SK-N-SH (cell line): ENCODE data around the gene TEX264. TPM values are rescaled to one million over a fixed set of nuclear protein-coding genes. Genes with fewer than 3 reads are reported as not detected.

Source experiments
- CTCF ChIA-PET: fragments of 300-600, 350-600 bp; formaldehyde crosslinking; extraction: SDS; loops from one replicate; lab custom pipeline; 2021; lab: Yijun Ruan, JAX
- POLR2A ChIA-PET: fragments of 350-600 bp; sonication (Branson Sonifier 250); formaldehyde crosslinking; extraction: SDS; loops from one replicate; lab custom pipeline; 2020; ENCODE audit warnings: antibody characterized with exemption, inconsistent platforms; lab: Yijun Ruan, JAX
- DNase-seq: peaks from one replicate; pipeline ENCODE4 v3.0.0; 2012
- H2AFZ ChIP-seq: fragments of 200-600 bp; sonication (generic); 2 replicates; pipeline ENCODE4 v1.8.1; 2016; ENCODE audit warnings: antibody characterized with exemption, mild to moderate bottlenecking, low read depth
- H3F3A ChIP-seq: fragments of 200-600 bp; sonication (generic); replicated peaks from 2 replicates; pipeline ENCODE3; 2016; ENCODE audit warnings: antibody characterized with exemption, mild to moderate bottlenecking; ENCODE audit not compliant: insufficient read depth
- H3K27ac ChIP-seq, 2 experiments: fragments of 200-500 bp in 1 of 2; fragments of 200-600 bp in 1 of 2; sonication (Bioruptor generic) in 1 of 2; sonication (generic), shearing (Covaris generic) in 1 of 2; 2 replicates each; pipeline versions ENCODE4 v1.5.1 to v1.6.1; 2014 to 2016; ENCODE audit warnings: low read depth in 2 of 2, inconsistent platforms in 1 of 2, low read length in 1 of 2, mild to moderate bottlenecking in 1 of 2, mixed read lengths in 1 of 2
- H3K27me3 ChIP-seq: fragments of 200-600 bp; sonication (generic), shearing (Covaris generic); 2 replicates; pipeline ENCODE4 v1.6.1; 2016; ENCODE audit warnings: mixed run types; ENCODE audit not compliant: insufficient read depth
- H3K36me3 ChIP-seq, 2 experiments: fragments of 200-500 bp in 1 of 2; fragments of 200-600 bp in 1 of 2; sonication (Bioruptor generic) in 1 of 2; sonication (generic) in 1 of 2; replicated peaks in 1 of 2; 2 replicates each; pipeline versions ENCODE3 to v1.5.1; 2014 to 2016; ENCODE audit warnings: low read length in 1 of 2, mild to moderate bottlenecking in 1 of 2; ENCODE audit not compliant: insufficient read depth in 2 of 2, control insufficient read depth in 1 of 2
- H3K4me1 ChIP-seq, 2 experiments: fragments of 200-500 bp in 1 of 2; fragments of 200-600 bp in 1 of 2; sonication (Bioruptor generic) in 1 of 2; sonication (generic), shearing (Covaris generic) in 1 of 2; 2 replicates each; pipeline versions ENCODE4 v1.5.1 to v1.6.1; 2014 to 2016; ENCODE audit warnings: low read depth in 1 of 2, low read length in 1 of 2, mixed run types in 1 of 2; ENCODE audit not compliant: insufficient read depth in 2 of 2, control insufficient read depth in 1 of 2
- H3K4me2 ChIP-seq: fragments of 200-600 bp; sonication (generic), shearing (Covaris generic); 2 replicates; pipeline ENCODE4 v1.6.1; 2017; ENCODE audit warnings: mixed run types
- H3K4me3 ChIP-seq, 2 experiments: fragments of 200-500 bp in 1 of 2; fragments of 200-600 bp in 1 of 2; sonication (Bioruptor generic) in 1 of 2; sonication (generic), shearing (Covaris generic) in 1 of 2; 2 replicates each; pipeline versions ENCODE4 v1.5.1 to v1.8.1; 2014 to 2016; ENCODE audit warnings: low read depth in 2 of 2, inconsistent platforms in 1 of 2, low read length in 1 of 2, mild to moderate bottlenecking in 1 of 2, mixed read lengths in 1 of 2, moderate library complexity in 1 of 2
- H3K79me2 ChIP-seq: fragments of 200-600 bp; sonication (generic); 2 replicates; pipeline ENCODE4 v1.8.1; 2017; ENCODE audit warnings: mild to moderate bottlenecking; ENCODE audit not compliant: insufficient read depth
- H3K9ac ChIP-seq: fragments of 200-600 bp; sonication (generic); 2 replicates; pipeline ENCODE4 v1.6.1; 2017; ENCODE audit warnings: mixed run types
- H3K9me2 ChIP-seq: fragments of 200-600 bp; sonication (generic); 2 replicates; pipeline ENCODE4 v1.6.1; 2017; ENCODE audit warnings: mixed run types
- H3K9me3 ChIP-seq: fragments of 200-600 bp; sonication (generic); 2 replicates; pipeline ENCODE4 v1.6.1; 2017; ENCODE audit warnings: mixed run types, mild to moderate bottlenecking, moderate library complexity
- H4K20me1 ChIP-seq: fragments of 200-600 bp; sonication (generic); 2 replicates; pipeline ENCODE4 v1.6.1; 2017; ENCODE audit warnings: mild to moderate bottlenecking, mixed run types; ENCODE audit not compliant: insufficient read depth
- FOXJ3 ChIP-seq: sonication (generic); formaldehyde crosslinking; IDR thresholded peaks from 2 replicates; pipeline ENCODE4 v1.5.1; 2020; ENCODE audit warnings: mild to moderate bottlenecking, missing genetic modification reagents
- GABPA ChIP-seq: IDR thresholded peaks from 2 replicates; pipeline ENCODE4 v1.4.0; 2012; ENCODE audit warnings: low read depth, mild to moderate bottlenecking
- GATA2 ChIP-seq: sonication (generic); formaldehyde crosslinking; IDR thresholded peaks from 2 replicates; pipeline ENCODE4 v1.5.0; 2020; ENCODE audit warnings: mild to moderate bottlenecking, missing genetic modification reagents
- MEF2A ChIP-seq: IDR thresholded peaks from 2 replicates; pipeline ENCODE4 v1.4.0; 2012; ENCODE audit warnings: low read depth, borderline replicate concordance
- MXI1 ChIP-seq: IDR thresholded peaks from 2 replicates; pipeline ENCODE4 v1.6.1; 2012; ENCODE audit warnings: mild to moderate bottlenecking, low read depth, low read length, improper control_type of control experiment
- NRF1 ChIP-seq: IDR thresholded peaks from 2 replicates; pipeline ENCODE4 v1.6.1; 2012; ENCODE audit warnings: low read depth, mild to moderate bottlenecking, low read length
- POLR2AphosphoS5 ChIP-seq: IDR thresholded peaks from 2 replicates; pipeline ENCODE4 v1.6.1; 2012; ENCODE audit warnings: low read depth, low read length
- RAD21 ChIP-seq: IDR thresholded peaks from 2 replicates; pipeline ENCODE4 v1.6.1; 2012; ENCODE audit warnings: mild to moderate bottlenecking, low read length
- RCOR1 ChIP-seq: fragments of 150-350 bp; IDR thresholded peaks from 2 replicates; pipeline ENCODE4 v1.6.1; 2017; ENCODE audit warnings: antibody characterized with exemption, low read length
- RFX5 ChIP-seq: IDR thresholded peaks from 2 replicates; pipeline ENCODE4 v1.6.1; 2012; ENCODE audit warnings: mild to moderate bottlenecking, improper control_type of control experiment, low read length
- RXRA ChIP-seq: IDR thresholded peaks from 2 replicates; pipeline ENCODE4 v1.4.0; 2012; ENCODE audit warnings: low read depth, mild to moderate bottlenecking, borderline replicate concordance
- SIN3A ChIP-seq: IDR thresholded peaks from 2 replicates; pipeline ENCODE4 v1.6.1; 2012; ENCODE audit warnings: low read depth, mild to moderate bottlenecking, low read length, moderate library complexity, borderline replicate concordance
- SMC3 ChIP-seq: IDR thresholded peaks from 2 replicates; pipeline ENCODE4 v1.6.1; 2012; ENCODE audit warnings: low read depth, low read length, improper control_type of control experiment
- TAF1 ChIP-seq: IDR thresholded peaks from 2 replicates; pipeline ENCODE4 v1.6.1; 2012; ENCODE audit warnings: low read depth, mild to moderate bottlenecking, low read length, moderate library complexity, borderline replicate concordance
- TCF12 ChIP-seq: IDR thresholded peaks from 2 replicates; pipeline ENCODE4 v1.4.0; 2012
- YY1 ChIP-seq: IDR thresholded peaks from 2 replicates; pipeline ENCODE4 v1.4.0; 2012; ENCODE audit warnings: low read depth, mild to moderate bottlenecking
- WGBS: methylation state at CpG from one replicate; pipeline ENCODE4 v1.1.6; 2017; ENCODE audit warnings: low lambda C conversion rate; 5-methylcytosine and 5-hydroxymethylcytosine counted together
- polyA plus RNA-seq, 3 experiments: library from polyadenylated mRNA; depleted of rRNA; stranded (reverse); fragments of >200 nt; gene quantifications; 2 replicates each; pipeline ENCODE4 v1.2.3, GENCODE V29; 2012
- TF ChIP-seq, protein P1 (sequence below): fragments of 200-600 bp; sonication (generic); IDR thresholded peaks from 2 replicates; pipeline ENCODE4 v1.6.1; 2017; ENCODE audit warnings: antibody characterized with exemption, mild to moderate bottlenecking, moderate library complexity
- TF ChIP-seq, protein P2 (sequence below): IDR thresholded peaks from 2 replicates; pipeline ENCODE4 v1.4.0; 2012; ENCODE audit warnings: low read depth, borderline replicate concordance
- TF ChIP-seq, protein P3 (sequence below): IDR thresholded peaks from 2 replicates; pipeline ENCODE4; 2012
- TF ChIP-seq, protein P4 (sequence below): fragments of 150-350 bp; IDR thresholded peaks from 2 replicates; pipeline ENCODE4 v1.6.1; 2017; ENCODE audit warnings: antibody characterized with exemption, low read length, low read depth, borderline replicate concordance

Gene TEX264
- polyA plus RNA-seq, 1 of the 3 experiments (the other 2 are of a cell fraction) = 82.1 TPM

DNA sequence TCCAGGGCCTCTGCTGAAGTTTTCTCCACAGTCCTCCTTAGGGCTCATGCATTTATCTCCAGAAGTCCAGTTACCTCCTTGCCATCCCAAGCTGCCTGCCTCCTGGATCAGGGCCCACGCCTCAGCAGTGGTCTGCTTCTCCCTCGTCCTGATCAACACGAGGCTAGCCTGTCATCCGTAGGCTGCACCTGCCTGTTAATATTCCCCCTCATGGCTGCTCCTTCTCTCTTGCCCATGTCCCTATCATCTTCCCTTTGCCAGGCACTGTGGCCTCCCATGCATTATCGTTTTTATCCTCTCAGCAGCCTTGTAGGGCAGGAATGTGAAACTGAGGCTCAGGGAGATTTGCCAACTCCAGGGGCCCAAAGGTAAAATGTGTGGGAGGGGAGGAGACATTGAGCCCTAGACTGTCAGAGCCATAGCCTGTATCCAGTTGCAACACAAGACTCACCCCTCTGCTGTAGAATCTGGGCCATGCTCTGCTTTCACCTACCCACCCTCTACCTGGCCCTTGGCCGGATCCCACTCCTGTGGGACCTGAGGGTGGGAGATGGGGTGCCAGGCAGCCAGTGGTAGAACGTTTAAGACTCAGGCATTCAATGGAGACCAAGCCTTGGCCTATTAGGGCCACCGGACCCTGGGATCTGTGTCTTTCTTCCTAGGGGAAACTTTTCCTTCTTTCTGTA lies 40.4 kb downstream of the TEX264 start:
- Histone ChIP-seq H4K20me1 (peaks cover 8% of the 10 kb centered on the region), H3F3A (no peaks in the 10 kb centered on the region), H3K27ac (no peak overlapping the region), H3K4me3 (no peak overlapping the region), H3K4me2 (no peak overlapping the region), H2AFZ (no peak overlapping the region), H3K36me3 (no peaks in the 10 kb centered on the region), H3K9ac (no peak overlapping the region), H3K9me3 (no peaks in the 10 kb centered on the region), H3K9me2 (no peaks in the 10 kb centered on the region), H3K27me3 (no peaks in the 10 kb centered on the region), H3K4me1 (peaks cover 0 to 6% of the 10 kb centered on the region in 2 experiments; a peak in 1 of 4 replicates), H3K79me2 (no peaks in the 10 kb centered on the region)
- POLR2A ChIA-PET = no interaction called here
- TF ChIP-seq RFX5 = no peak
- no peak for TF ChIP-seq FOXJ3
- no peak for TF ChIP-seq NRF1
- TF ChIP-seq, protein P1, sequence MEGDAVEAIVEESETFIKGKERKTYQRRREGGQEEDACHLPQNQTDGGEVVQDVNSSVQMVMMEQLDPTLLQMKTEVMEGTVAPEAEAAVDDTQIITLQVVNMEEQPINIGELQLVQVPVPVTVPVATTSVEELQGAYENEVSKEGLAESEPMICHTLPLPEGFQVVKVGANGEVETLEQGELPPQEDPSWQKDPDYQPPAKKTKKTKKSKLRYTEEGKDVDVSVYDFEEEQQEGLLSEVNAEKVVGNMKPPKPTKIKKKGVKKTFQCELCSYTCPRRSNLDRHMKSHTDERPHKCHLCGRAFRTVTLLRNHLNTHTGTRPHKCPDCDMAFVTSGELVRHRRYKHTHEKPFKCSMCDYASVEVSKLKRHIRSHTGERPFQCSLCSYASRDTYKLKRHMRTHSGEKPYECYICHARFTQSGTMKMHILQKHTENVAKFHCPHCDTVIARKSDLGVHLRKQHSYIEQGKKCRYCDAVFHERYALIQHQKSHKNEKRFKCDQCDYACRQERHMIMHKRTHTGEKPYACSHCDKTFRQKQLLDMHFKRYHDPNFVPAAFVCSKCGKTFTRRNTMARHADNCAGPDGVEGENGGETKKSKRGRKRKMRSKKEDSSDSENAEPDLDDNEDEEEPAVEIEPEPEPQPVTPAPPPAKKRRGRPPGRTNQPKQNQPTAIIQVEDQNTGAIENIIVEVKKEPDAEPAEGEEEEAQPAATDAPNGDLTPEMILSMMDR = no peak
- no peak for TF ChIP-seq YY1
- TF ChIP-seq TAF1 = no peak
- TF ChIP-seq RAD21 = no peak
- TF ChIP-seq, protein P2, sequence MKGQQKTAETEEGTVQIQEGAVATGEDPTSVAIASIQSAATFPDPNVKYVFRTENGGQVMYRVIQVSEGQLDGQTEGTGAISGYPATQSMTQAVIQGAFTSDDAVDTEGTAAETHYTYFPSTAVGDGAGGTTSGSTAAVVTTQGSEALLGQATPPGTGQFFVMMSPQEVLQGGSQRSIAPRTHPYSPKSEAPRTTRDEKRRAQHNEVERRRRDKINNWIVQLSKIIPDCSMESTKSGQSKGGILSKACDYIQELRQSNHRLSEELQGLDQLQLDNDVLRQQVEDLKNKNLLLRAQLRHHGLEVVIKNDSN = no peak
- no peak for TF ChIP-seq GABPA
- no peak for TF ChIP-seq SMC3
- no peak for TF ChIP-seq GATA2 (CRISPR knock-in tag)
- TF ChIP-seq MEF2A = no peak
- TF ChIP-seq, protein P3, sequence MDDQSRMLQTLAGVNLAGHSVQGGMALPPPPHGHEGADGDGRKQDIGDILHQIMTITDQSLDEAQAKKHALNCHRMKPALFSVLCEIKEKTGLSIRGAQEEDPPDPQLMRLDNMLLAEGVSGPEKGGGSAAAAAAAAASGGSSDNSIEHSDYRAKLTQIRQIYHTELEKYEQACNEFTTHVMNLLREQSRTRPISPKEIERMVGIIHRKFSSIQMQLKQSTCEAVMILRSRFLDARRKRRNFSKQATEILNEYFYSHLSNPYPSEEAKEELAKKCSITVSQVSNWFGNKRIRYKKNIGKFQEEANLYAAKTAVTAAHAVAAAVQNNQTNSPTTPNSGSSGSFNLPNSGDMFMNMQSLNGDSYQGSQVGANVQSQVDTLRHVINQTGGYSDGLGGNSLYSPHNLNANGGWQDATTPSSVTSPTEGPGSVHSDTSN = no peak
- CTCF ChIA-PET = interaction anchor here (1.2 to 9.6 kb wide), 3 partner anchors 8 to 87 kb away, joined by 4 to 89 read pairs (median 5); no protein-coding TSS in a partner anchor
- DNase-seq = peak; percentile 13
- 58% methylated on average over 7 of the region's 8 CpGs for WGBS

DNA sequence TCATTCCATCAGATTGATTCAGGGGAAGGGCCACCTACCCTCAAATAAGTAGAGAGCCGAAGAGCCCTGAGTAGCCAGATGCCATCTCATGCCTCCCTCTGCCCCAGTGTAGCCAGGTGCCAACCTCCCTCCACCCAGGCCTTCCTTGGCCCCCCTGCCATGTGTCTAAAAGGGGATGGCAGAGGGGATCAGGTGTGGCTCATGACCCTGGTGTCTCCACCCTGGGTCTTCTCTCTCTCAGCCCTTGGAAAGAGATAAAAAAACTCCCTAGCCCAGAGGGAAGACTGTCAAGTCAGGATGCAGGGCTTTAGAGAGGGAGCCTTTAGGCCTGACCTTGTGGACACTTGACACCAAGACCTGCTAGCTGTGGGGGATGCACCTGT lies 41.0 kb downstream of the TEX264 start:
- Histone ChIP-seq H3K27me3 (no peaks in the 10 kb centered on the region), H3K4me2 (no peak overlapping the region), H3F3A (no peaks in the 10 kb centered on the region), H3K27ac (no peak overlapping the region), H2AFZ (no peak overlapping the region), H4K20me1 (peaks cover 8% of the 10 kb centered on the region), H3K36me3 (no peaks in the 10 kb centered on the region), H3K4me3 (no peak overlapping the region), H3K9ac (no peak overlapping the region), H3K4me1 (peaks cover 0 to 5% of the 10 kb centered on the region in 2 experiments; a peak in 1 of 4 replicates), H3K9me2 (no peaks in the 10 kb centered on the region), H3K9me3 (no peaks in the 10 kb centered on the region), H3K79me2 (no peaks in the 10 kb centered on the region)
- TF ChIP-seq, protein P4, sequence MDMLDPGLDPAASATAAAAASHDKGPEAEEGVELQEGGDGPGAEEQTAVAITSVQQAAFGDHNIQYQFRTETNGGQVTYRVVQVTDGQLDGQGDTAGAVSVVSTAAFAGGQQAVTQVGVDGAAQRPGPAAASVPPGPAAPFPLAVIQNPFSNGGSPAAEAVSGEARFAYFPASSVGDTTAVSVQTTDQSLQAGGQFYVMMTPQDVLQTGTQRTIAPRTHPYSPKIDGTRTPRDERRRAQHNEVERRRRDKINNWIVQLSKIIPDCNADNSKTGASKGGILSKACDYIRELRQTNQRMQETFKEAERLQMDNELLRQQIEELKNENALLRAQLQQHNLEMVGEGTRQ = no peak
- TF ChIP-seq, protein P2 = no peak
- TF ChIP-seq TCF12 = no peak
- no peak for TF ChIP-seq SIN3A
- TF ChIP-seq NRF1 = no peak
- TF ChIP-seq POLR2AphosphoS5 = no peak
- no peak for TF ChIP-seq RAD21
- no peak for TF ChIP-seq RFX5
- TF ChIP-seq RCOR1 = no peak
- TF ChIP-seq RXRA = no peak
- TF ChIP-seq MXI1 = no peak
- no peak for DNase-seq
- ChIA-PET POLR2A (no interaction called here), CTCF (interaction anchor here (1.3 kb wide), 1 partner anchor 17 kb away, joined by 4 read pairs; no protein-coding TSS in a partner anchor)
- WGBS = 22% methylated on average over 1 of the region's 1 CpG
